ENCODE results near the gene RCL1. TPM values are rescaled to one million over a fixed set of nuclear protein-coding genes. Genes with fewer than 3 reads are reported as not detected.

The RCL1 gene
- polyA plus RNA-seq, 3 donors: 2.2 to 3.0 (median 3.0) TPM

DNA sequence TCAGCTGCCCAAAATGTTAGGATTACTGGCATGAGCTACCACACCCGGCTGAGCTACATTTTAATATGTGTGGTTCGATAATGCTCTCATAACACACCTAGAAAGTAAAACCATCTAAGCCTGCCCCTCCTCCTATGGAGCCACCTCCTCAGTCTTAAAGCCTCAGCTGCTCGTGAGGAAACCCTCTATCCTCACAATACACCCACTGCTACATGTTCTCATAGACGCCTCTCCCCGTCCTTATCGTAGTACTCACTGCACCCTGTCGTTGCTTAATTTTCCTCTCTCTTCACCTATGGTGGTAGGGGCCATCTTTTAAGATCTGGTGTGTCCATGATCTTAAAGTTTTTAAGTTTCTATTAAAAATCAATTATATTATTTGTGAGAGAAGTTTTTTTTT, 72.9 kb downstream of the RCL1 start:
- no peaks in the 10 kb centered on the region for H3K79me2 ChIP-seq (ENCODE audit: insufficient read depth, low read length)
- intact Hi-C loops (cut with micrococcal nuclease): no loop called here
- H2AFZ ChIP-seq (ENCODE audit: insufficient read depth, low read depth, low read length, poor library complexity, severe bottlenecking): no peak overlapping the region
- H3K27ac ChIP-seq (ENCODE audit: low read depth in 1 of 2, low read length in 2 of 2): no peak overlapping the region
- Mint-ChIP-seq H3K27me3 (ENCODE audit: low read depth in 3 of 3) (peaks cover 0 to 1% (median 0%) of the 10 kb centered on the region in 3 donors), H3K4me3 (no peak overlapping the region), H3K27ac (no peak overlapping the region), H3K4me1 (peaks cover 1% of the 10 kb centered on the region), H3K9me3 (no peaks in the 10 kb centered on the region), H3K36me3 (peaks cover 4 to 9% of the 10 kb centered on the region in 2 donors)
- H4K20me1 ChIP-seq (ENCODE audit: insufficient read depth, low read length): no peaks in the 10 kb centered on the region
- H3K4me2 ChIP-seq (replicated peaks; ENCODE audit: extremely low read depth, low read length, poor library complexity, severe bottlenecking): no peak overlapping the region
- H3K9me3 ChIP-seq (replicated peaks in 1 of 2; ENCODE audit: control insufficient read depth in 1 of 2, insufficient read depth in 1 of 2, low read length in 2 of 2): no peaks in the 10 kb centered on the region
- no peaks in the 10 kb centered on the region for H3K27me3 ChIP-seq (ENCODE audit: control insufficient read depth in 2 of 2, insufficient read depth in 2 of 2, low read length in 2 of 2)
- no peak overlapping the region for H3K9ac ChIP-seq (ENCODE audit: insufficient read depth, low read length, poor library complexity, severe bottlenecking)
- peaks cover 0 to 10% of the 10 kb centered on the region in 2 donors for H3K36me3 ChIP-seq (replicated peaks in 1 of 2; ENCODE audit: control insufficient read depth in 1 of 2, insufficient read depth in 2 of 2, low read length in 2 of 2)
- no peak for TF ChIP-seq CTCF (IDR thresholded peaks at IDR 0.05)
- no peaks in the 10 kb centered on the region for H3K4me1 ChIP-seq (ENCODE audit: control insufficient read depth in 1 of 2, insufficient read depth in 2 of 2, low read length in 2 of 2)
- WGBS (ENCODE audit: insufficient coverage): 100% methylated on average over 2 of the region's 7 CpGs
- no peak overlapping the region for H3K4me3 ChIP-seq (replicated peaks in 1 of 3; ENCODE audit: low read depth in 2 of 3, low read length in 3 of 3)
- no peak for DNase-seq

DNA sequence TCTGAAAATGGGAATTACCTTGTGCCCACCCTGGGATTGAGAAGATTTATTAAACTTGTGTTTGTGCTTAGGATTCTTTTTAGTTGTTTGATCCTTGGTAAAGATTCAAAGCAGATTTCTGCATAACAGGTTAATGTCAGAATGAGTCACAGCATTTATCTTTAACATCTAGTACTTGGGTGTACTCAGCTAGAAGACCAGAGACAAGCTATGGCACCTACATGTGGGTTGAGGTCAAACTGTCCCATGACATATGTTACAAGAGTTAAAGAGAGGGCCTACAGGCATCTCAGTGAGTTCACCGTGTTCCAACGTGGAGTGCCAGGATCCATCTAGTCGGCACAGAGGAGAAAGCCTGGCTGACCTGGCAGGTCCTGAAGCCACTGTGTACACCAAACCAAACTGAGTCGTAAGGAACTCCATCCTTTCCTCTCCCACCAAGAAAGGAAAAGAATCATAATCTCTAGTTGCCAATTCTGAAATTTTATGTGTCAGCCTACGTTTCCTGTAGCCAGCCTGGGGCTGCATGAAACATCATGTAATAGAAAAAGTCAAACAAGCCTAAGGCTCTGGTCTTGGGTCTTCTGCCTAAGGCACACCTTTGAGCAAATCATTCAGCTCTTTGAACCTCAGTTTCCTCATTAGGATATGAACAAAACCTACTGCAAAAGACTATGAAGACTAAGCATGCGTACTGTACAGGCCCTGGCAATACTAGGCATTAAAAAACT, 73.7 kb downstream of the RCL1 start:
- H3K4me2 ChIP-seq (replicated peaks; ENCODE audit: extremely low read depth, low read length, poor library complexity, severe bottlenecking): no peak overlapping the region
- H3K9me3 ChIP-seq (replicated peaks in 1 of 2; ENCODE audit: control insufficient read depth in 1 of 2, insufficient read depth in 1 of 2, low read length in 2 of 2): no peaks in the 10 kb centered on the region
- peaks cover 0 to 2% of the 10 kb centered on the region in 2 donors for H3K36me3 ChIP-seq (replicated peaks in 1 of 2; ENCODE audit: control insufficient read depth in 1 of 2, insufficient read depth in 2 of 2, low read length in 2 of 2)
- no peak overlapping the region for H3K27ac ChIP-seq (ENCODE audit: low read depth in 1 of 2, low read length in 2 of 2)
- no peak overlapping the region for H2AFZ ChIP-seq (ENCODE audit: insufficient read depth, low read depth, low read length, poor library complexity, severe bottlenecking)
- no peak overlapping the region for H3K4me3 ChIP-seq (replicated peaks in 1 of 3; ENCODE audit: low read depth in 2 of 3, low read length in 3 of 3)
- intact Hi-C loops (cut with micrococcal nuclease): no loop called here
- Mint-ChIP-seq H3K27me3 (ENCODE audit: low read depth in 3 of 3) (peaks cover 0 to 1% (median 0%) of the 10 kb centered on the region in 3 donors), H3K9me3 (no peaks in the 10 kb centered on the region), H3K27ac (no peak overlapping the region), H3K4me3 (no peak overlapping the region), H3K4me1 (peaks cover 1% of the 10 kb centered on the region), H3K36me3 (peaks cover 1 to 3% of the 10 kb centered on the region in 2 donors)
- no peaks in the 10 kb centered on the region for H4K20me1 ChIP-seq (ENCODE audit: insufficient read depth, low read length)
- 98% methylated on average over 4 of the region's 6 CpGs for WGBS (ENCODE audit: insufficient coverage)
- TF ChIP-seq CTCF (IDR thresholded peaks at IDR 0.05): no peak
- no peak overlapping the region for H3K9ac ChIP-seq (ENCODE audit: insufficient read depth, low read length, poor library complexity, severe bottlenecking)
- no peaks in the 10 kb centered on the region for H3K27me3 ChIP-seq (ENCODE audit: control insufficient read depth in 2 of 2, insufficient read depth in 2 of 2, low read length in 2 of 2)
- DNase-seq: no peak
- H3K4me1 ChIP-seq (ENCODE audit: control insufficient read depth in 1 of 2, insufficient read depth in 2 of 2, low read length in 2 of 2): no peaks in the 10 kb centered on the region
- H3K79me2 ChIP-seq (ENCODE audit: insufficient read depth, low read length): no peaks in the 10 kb centered on the region
